ENCODE results near the gene USP5.

- TF ChIP-seq, protein P1, sequence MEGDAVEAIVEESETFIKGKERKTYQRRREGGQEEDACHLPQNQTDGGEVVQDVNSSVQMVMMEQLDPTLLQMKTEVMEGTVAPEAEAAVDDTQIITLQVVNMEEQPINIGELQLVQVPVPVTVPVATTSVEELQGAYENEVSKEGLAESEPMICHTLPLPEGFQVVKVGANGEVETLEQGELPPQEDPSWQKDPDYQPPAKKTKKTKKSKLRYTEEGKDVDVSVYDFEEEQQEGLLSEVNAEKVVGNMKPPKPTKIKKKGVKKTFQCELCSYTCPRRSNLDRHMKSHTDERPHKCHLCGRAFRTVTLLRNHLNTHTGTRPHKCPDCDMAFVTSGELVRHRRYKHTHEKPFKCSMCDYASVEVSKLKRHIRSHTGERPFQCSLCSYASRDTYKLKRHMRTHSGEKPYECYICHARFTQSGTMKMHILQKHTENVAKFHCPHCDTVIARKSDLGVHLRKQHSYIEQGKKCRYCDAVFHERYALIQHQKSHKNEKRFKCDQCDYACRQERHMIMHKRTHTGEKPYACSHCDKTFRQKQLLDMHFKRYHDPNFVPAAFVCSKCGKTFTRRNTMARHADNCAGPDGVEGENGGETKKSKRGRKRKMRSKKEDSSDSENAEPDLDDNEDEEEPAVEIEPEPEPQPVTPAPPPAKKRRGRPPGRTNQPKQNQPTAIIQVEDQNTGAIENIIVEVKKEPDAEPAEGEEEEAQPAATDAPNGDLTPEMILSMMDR (IDR thresholded peaks at IDR 0.05): peak in 1 of 4 experiments; percentile 21
- no peak for TF ChIP-seq POLR2A (IDR thresholded peaks at IDR 0.05)
Measured at GRCh38 chr12:6829536-6830220, 22.3 kb upstream of the USP5 start.
